GM12873 (cell line): ENCODE results near the gene STRBP.

Experiments
- TF ChIP-seq, protein P1 (sequence below): IDR thresholded peaks from 2 replicates; pipeline ENCODE4 v1.5.1; 2012; ENCODE audit warnings: low read depth, mild to moderate bottlenecking, moderate library complexity, low read length, control low read depth; ENCODE audit not compliant: insufficient read depth; ENCODE audit errors: missing control alignments

The STRBP gene

DNA sequence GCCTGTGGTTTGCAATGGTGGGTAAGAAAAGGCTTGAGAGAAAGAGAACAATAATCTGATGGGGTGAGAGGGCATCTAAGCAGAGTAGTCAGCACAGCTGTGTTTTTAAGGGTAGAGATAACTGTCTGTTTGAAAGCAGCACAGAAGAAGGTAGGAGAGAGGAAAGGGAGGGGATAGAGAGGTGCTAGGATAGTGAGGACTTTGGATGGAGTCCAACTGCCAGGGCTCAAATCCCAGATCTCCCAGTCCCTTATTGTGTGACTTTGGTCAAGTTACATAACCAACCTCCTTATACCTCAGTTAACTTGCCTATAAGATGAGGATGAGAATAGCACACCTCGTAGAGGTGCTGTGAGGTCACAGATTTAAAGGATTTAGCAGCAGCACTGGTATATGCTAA lies 179.3 kb downstream of the STRBP start:
- TF ChIP-seq, protein P1, sequence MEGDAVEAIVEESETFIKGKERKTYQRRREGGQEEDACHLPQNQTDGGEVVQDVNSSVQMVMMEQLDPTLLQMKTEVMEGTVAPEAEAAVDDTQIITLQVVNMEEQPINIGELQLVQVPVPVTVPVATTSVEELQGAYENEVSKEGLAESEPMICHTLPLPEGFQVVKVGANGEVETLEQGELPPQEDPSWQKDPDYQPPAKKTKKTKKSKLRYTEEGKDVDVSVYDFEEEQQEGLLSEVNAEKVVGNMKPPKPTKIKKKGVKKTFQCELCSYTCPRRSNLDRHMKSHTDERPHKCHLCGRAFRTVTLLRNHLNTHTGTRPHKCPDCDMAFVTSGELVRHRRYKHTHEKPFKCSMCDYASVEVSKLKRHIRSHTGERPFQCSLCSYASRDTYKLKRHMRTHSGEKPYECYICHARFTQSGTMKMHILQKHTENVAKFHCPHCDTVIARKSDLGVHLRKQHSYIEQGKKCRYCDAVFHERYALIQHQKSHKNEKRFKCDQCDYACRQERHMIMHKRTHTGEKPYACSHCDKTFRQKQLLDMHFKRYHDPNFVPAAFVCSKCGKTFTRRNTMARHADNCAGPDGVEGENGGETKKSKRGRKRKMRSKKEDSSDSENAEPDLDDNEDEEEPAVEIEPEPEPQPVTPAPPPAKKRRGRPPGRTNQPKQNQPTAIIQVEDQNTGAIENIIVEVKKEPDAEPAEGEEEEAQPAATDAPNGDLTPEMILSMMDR = no peak

DNA sequence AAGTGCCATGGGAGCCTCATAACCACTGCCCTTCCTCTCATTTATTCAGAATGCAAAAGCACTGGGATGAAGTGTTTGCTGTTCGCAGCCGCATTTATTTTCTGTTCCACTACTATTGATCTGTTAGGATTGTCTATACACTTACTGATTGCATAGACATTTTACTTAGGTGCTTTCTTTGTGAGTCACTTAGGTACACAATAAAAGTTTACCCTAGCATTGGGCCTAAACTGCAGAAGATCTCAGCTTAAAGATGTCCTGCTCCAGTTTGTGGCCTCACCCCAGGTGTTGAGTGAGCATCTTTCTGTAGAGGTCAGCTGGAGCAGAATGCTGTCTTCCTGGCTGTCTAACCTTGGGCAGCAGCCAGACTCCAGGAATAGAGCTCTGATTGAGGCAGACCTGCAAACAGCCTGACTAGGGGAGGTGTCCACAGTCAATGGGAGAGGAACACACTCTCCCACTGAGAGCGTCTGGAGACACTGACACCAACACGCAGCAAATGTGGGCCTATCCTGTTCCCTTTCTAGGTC lies 181.0 kb downstream of the STRBP start:
- TF ChIP-seq, protein P1 = no peak

DNA sequence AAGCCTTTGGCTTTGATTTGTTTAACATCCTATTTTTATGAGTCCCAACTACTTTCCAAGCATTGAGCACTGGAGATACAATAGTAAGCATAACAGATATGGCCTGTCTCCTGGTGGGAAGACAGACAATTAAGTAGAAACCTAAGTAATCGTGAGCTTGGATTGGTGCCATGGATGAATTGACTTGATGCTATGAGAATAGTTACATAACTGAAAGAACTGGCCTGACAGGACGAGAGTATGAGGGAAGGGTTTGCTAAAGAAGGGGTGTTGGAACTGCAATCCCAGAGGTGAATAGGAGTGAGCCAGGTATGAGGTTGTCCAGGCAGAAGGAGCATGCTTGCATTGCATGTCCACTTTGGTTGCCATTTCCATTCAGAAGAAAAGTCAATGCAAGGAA lies 182.5 kb downstream of the STRBP start:
- TF ChIP-seq, protein P1 = no peak

DNA sequence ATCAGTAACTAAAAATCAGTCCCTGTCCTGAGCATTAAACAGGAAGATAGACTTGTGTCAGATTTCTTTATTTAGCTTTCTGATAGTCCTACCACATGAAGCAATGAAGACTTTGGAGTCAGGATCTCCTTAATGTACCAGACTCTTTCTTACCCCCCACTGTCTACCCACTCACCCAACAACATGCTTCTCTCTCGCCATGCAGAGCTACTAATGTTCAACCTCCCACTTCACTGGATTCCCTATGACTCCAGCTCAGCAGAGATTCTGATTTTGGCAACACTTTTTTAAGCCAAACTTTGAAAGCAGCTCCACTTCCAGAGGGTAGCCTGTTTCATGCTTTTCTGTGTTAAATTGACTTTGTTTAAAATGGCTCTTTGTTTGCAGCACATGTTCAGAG lies 184.1 kb downstream of the STRBP start:
- TF ChIP-seq, protein P1 = no peak

DNA sequence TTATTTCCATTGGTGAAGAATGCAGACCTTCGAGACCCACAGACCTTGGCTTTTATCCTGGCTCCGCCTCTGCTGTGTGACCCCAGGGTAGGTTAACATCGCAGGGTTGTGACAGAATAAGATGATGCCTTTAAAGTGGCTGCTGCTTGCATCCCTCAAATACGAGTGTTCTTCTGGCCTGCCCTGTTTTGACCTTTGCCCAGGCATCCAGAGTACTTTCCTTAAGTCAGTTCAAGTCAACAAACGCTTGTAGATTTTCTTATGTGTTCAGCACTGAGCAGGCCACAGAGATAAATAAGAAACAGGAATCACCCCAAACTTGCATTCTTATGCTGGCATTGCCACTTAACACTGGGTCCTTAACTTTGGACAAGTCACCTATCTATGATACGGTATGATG lies 184.7 kb downstream of the STRBP start:
- TF ChIP-seq, protein P1 = no peak

DNA sequence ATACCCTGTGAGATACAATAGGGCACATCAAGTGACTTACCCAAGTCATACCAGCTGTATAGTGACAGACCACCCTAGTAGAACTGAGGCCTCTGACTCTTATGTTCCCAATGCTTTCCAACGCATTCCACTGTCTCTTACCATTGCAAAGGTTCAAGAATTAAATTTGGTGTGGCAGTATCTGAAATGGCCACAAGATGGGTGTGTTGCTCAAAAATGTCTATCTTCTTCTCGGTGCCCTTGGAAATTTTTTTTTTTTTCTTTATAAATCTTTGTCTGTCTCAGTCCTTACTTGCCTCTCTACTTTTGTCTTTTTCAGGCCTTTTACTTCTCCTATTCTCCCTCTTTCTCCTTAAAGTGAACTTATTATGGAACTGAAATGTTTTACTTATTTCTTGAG lies 186.6 kb downstream of the STRBP start:
- TF ChIP-seq, protein P1 = peak; percentile 66

DNA sequence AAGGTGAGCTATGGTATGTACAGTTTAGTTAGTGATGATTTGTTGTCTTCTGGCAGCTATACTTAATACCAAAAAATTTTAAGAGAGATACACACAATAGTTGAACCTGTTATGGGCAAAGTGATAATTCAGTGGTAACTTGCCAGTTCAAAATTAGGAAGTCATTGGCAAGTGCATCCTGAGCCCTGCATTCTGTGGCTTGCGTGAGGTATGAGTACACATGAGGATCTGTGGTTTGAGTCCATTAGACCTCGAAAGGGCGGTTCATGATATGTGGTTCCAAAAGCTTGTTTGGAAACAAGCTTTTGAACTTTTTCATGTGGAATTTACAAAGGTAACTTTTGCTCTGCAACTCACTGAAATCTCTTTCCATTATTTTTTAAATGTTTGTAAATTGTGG lies 187.9 kb downstream of the STRBP start:
- TF ChIP-seq, protein P1 = no peak
